H9 (cell line): ENCODE data around the gene USP9X. TPM values are rescaled to one million over a fixed set of nuclear protein-coding genes. Genes with fewer than 3 reads are reported as not detected.

Experiments
- DNase-seq: peaks from one replicate; pipeline ENCODE4 v3.0.0-alpha.2; 2017
- H2AFZ ChIP-seq: one replicate; pipeline ENCODE4 v1.6.1; 2013; ENCODE audit warnings: mild to moderate bottlenecking, low read length, control low read depth, moderate library complexity
- H2AK5ac ChIP-seq: 2 replicates; pipeline ENCODE4 v1.6.1; 2013; ENCODE audit warnings: low read length, control low read depth, mixed read lengths; ENCODE audit not compliant: insufficient read length
- H2BK120ac ChIP-seq: one replicate; pipeline ENCODE4 v1.6.1; 2013; ENCODE audit warnings: low read depth, mild to moderate bottlenecking, low read length, control low read depth, inconsistent platforms; ENCODE audit not compliant: poor library complexity, severe bottlenecking
- H2BK12ac ChIP-seq: 2 replicates; pipeline ENCODE4 v1.6.1; 2013; ENCODE audit warnings: low read length, control low read depth, mixed read lengths, low read depth; ENCODE audit not compliant: insufficient read length
- H2BK15ac ChIP-seq: 2 replicates; pipeline ENCODE4 v1.6.1; 2013; ENCODE audit warnings: low read depth, low read length, control low read depth
- H2BK20ac ChIP-seq: one replicate; pipeline ENCODE4 v1.6.1; 2013; ENCODE audit warnings: low read depth, mild to moderate bottlenecking, low read length, control low read depth, inconsistent platforms; ENCODE audit not compliant: poor library complexity, severe bottlenecking
- H2BK5ac ChIP-seq: 2 replicates; pipeline ENCODE4 v1.6.1; 2013; ENCODE audit warnings: low read length, control low read depth, mixed read lengths; ENCODE audit not compliant: insufficient read length
- H3K14ac ChIP-seq: 2 replicates; pipeline ENCODE4 v1.6.1; 2013; ENCODE audit warnings: low read length, control low read depth; ENCODE audit not compliant: insufficient read depth
- H3K18ac ChIP-seq: 2 replicates; pipeline ENCODE4 v1.6.1; 2013; ENCODE audit warnings: low read depth, mild to moderate bottlenecking, mixed read lengths, low read length, control low read depth; ENCODE audit not compliant: insufficient read length
- H3K23ac ChIP-seq: 2 replicates; pipeline ENCODE4 v1.6.1; 2013; ENCODE audit warnings: low read length, control low read depth, mixed read lengths, low read depth; ENCODE audit not compliant: insufficient read length
- H3K23me2 ChIP-seq: 2 replicates; pipeline ENCODE4 v1.6.1; 2013; ENCODE audit warnings: low read depth, mild to moderate bottlenecking, mixed read lengths, low read length, control low read depth; ENCODE audit not compliant: insufficient read length, poor library complexity, severe bottlenecking
- H3K27ac ChIP-seq: 2 replicates; pipeline ENCODE4 v1.5.1; 2013; ENCODE audit warnings: low read length, control low read depth, mixed read lengths, low read depth; ENCODE audit not compliant: insufficient read length
- H3K27me3 ChIP-seq: 2 replicates; pipeline ENCODE4 v1.6.1; 2013; ENCODE audit warnings: low read length, control low read depth, inconsistent platforms; ENCODE audit not compliant: insufficient read depth
- H3K4ac ChIP-seq: 2 replicates; pipeline ENCODE4 v1.6.1; 2013; ENCODE audit warnings: low read depth, mild to moderate bottlenecking, control low read depth, inconsistent platforms, low read length, moderate library complexity
- H3K4me1 ChIP-seq: 2 replicates; pipeline ENCODE4 v1.6.1; 2013; ENCODE audit warnings: low read length, control low read depth, inconsistent platforms; ENCODE audit not compliant: insufficient read depth
- H3K4me2 ChIP-seq: 2 replicates; pipeline ENCODE4 v1.6.1; 2013; ENCODE audit warnings: low read length, control low read depth, mixed read lengths; ENCODE audit not compliant: insufficient read length, insufficient read depth
- H3K56ac ChIP-seq: 2 replicates; pipeline ENCODE4 v1.6.1; 2013; ENCODE audit warnings: low read depth, mild to moderate bottlenecking, mixed read lengths, low read length, control low read depth; ENCODE audit not compliant: insufficient read length
- H3K79me1 ChIP-seq: 2 replicates; pipeline ENCODE4 v1.6.1; 2013; ENCODE audit warnings: low read depth, mild to moderate bottlenecking, moderate library complexity, low read length, control low read depth, inconsistent platforms; ENCODE audit not compliant: insufficient read depth, poor library complexity, severe bottlenecking
- H3K79me2 ChIP-seq: 2 replicates; pipeline ENCODE4 v1.6.1; 2013; ENCODE audit warnings: low read length, control low read depth, inconsistent platforms; ENCODE audit not compliant: insufficient read depth
- H3K9ac ChIP-seq: 2 replicates; pipeline ENCODE4 v1.6.1; 2013; ENCODE audit warnings: low read length, control low read depth, mixed read lengths; ENCODE audit not compliant: insufficient read length; ENCODE audit errors: extremely low read depth
- H3K9me3 ChIP-seq: one replicate; pipeline ENCODE4 v1.6.1; 2013; ENCODE audit warnings: low read depth, low read length, inconsistent platforms; ENCODE audit not compliant: control insufficient read depth
- H3T11ph ChIP-seq: one replicate; pipeline ENCODE4 v1.6.1; 2013; ENCODE audit warnings: mild to moderate bottlenecking, low read length, control low read depth, inconsistent platforms
- H4K20me1 ChIP-seq: one replicate; pipeline ENCODE4 v1.6.1; 2013; ENCODE audit not compliant: control insufficient read depth, insufficient read length, insufficient read depth
- H4K5ac ChIP-seq: 2 replicates; pipeline ENCODE4 v1.6.1; 2013; ENCODE audit warnings: low read depth, mild to moderate bottlenecking, mixed read lengths, low read length, control low read depth; ENCODE audit not compliant: insufficient read length
- H4K8ac ChIP-seq: replicated peaks from 2 replicates; pipeline ENCODE4 v1.6.1; 2013; ENCODE audit warnings: low read length, control low read depth, mixed read lengths, low read depth; ENCODE audit not compliant: insufficient read length
- H4K91ac ChIP-seq: 2 replicates; pipeline ENCODE4 v1.6.1; 2013; ENCODE audit warnings: low read depth, mild to moderate bottlenecking, moderate library complexity, mixed read lengths, low read length, control low read depth; ENCODE audit not compliant: insufficient read length
- H3K27ac Mint-ChIP-seq, 3 experiments: 2 replicates in 2 of 3; 3 replicates in 1 of 3; pipeline ENCODE4 v1.8.0; 2020 to 2021; ENCODE audit warnings: mixed read lengths in 3 of 3, mild to moderate bottlenecking in 1 of 3, moderate library complexity in 1 of 3
- H3K27me3 Mint-ChIP-seq: 2 replicates; pipeline ENCODE4 v1.8.0; 2021; ENCODE audit warnings: low read depth, mild to moderate bottlenecking, moderate library complexity, mixed read lengths
- H3K36me3 Mint-ChIP-seq, 3 experiments: 2 replicates in 2 of 3; 3 replicates in 1 of 3; pipeline ENCODE4 v1.8.0; 2020 to 2021; ENCODE audit warnings: low read depth in 3 of 3, mixed read lengths in 3 of 3; ENCODE audit not compliant: insufficient read depth in 1 of 3
- H3K4me1 Mint-ChIP-seq, 2 experiments: 2 replicates each; pipeline ENCODE4 v1.8.0; 2020; ENCODE audit warnings: mixed read lengths in 2 of 2
- H3K4me3 Mint-ChIP-seq, 2 experiments: 2 replicates in 1 of 2; 3 replicates in 1 of 2; pipeline ENCODE4 v1.8.0; 2020 to 2021; ENCODE audit warnings: mild to moderate bottlenecking in 2 of 2, mixed read lengths in 2 of 2, moderate library complexity in 1 of 2
- H3K9me3 Mint-ChIP-seq, 2 experiments: 2 replicates in 1 of 2; 3 replicates in 1 of 2; pipeline ENCODE4 v1.8.0; 2020; ENCODE audit warnings: mild to moderate bottlenecking in 2 of 2, mixed read lengths in 2 of 2, moderate library complexity in 1 of 2
- CTCF ChIP-seq: fragments of 200-600 bp; sonication (generic); conservative IDR thresholded peaks from 3 replicates; pipeline ENCODE4 v1.8.0; 2021; ENCODE audit warnings: antibody characterized with exemption, mild to moderate bottlenecking
- WGBS: extraction: QIAGEN DNeasy Blood & Tissue Kit; methylation state at CpG from one replicate; pipeline ENCODE4 v1.1.7; 2013; ENCODE audit warnings: missing lambda C conversion rate, low lambda C conversion rate, mixed read lengths; ENCODE audit not compliant: insufficient read length; ENCODE audit errors: extremely low coverage; 5-methylcytosine and 5-hydroxymethylcytosine counted together
- total RNA-seq: library from RNA; stranded (reverse); gene quantifications from 2 replicates; pipeline ENCODE4 v1.2.1, GENCODE V29; 2021

USP9X gene
- total RNA-seq, 1 experiment from 2014 or later = 284 TPM

DNA sequence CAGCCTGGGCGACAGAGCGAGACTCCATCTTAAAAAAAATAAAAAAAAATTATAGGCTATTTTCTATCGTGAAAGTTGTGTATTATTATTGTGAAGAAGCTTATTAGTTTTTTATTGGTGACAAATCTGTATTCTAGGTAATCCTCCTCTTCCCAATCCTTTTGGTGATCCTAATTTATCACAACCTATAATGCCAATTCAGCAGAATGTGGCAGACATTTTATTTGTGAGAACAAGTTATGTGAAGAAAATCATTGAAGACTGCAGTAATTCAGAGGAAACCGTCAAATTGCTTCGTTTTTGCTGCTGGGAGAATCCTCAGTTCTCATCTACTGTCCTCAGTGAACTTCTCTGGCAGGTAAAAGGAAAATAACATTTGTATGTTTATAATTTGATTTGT lies 139.4 kb downstream of the USP9X start:
- no peak overlapping the region for H2BK15ac ChIP-seq
- H2BK5ac ChIP-seq = no peak overlapping the region
- no peak overlapping the region for H2BK20ac ChIP-seq
- H3K23ac ChIP-seq = no peak overlapping the region
- H4K20me1 ChIP-seq = no peaks in the 10 kb centered on the region
- no peaks in the 10 kb centered on the region for H3K79me1 ChIP-seq
- no peak overlapping the region for H4K91ac ChIP-seq
- no peak overlapping the region for H3K4ac ChIP-seq
- H3K27ac Mint-ChIP-seq = no peak overlapping the region
- no peak overlapping the region for H2BK12ac ChIP-seq
- H3K4me2 ChIP-seq = no peak overlapping the region
- H3K4me1 Mint-ChIP-seq = no peaks in the 10 kb centered on the region
- H2AFZ ChIP-seq = no peak overlapping the region
- peaks cover 55 to 84% (median 83%) of the 10 kb centered on the region in 3 experiments for H3K36me3 Mint-ChIP-seq
- DNase-seq = no peak
- H3T11ph ChIP-seq = no peak overlapping the region
- H3K9ac ChIP-seq = no peak overlapping the region
- no peaks in the 10 kb centered on the region for H3K27me3 ChIP-seq
- H3K27ac ChIP-seq = no peak overlapping the region
- no peak overlapping the region for H4K5ac ChIP-seq
- H3K56ac ChIP-seq = no peak overlapping the region
- TF ChIP-seq CTCF = no peak
- no peaks in the 10 kb centered on the region for H3K9me3 ChIP-seq
- no peak overlapping the region for H2BK120ac ChIP-seq
- no peaks in the 10 kb centered on the region for H3K4me1 ChIP-seq
- H3K9me3 Mint-ChIP-seq = peaks cover 56 to 60% of the 10 kb centered on the region in 2 experiments
- H4K8ac ChIP-seq = no peak overlapping the region
- H3K27me3 Mint-ChIP-seq = no peaks in the 10 kb centered on the region
- H3K14ac ChIP-seq = no peak overlapping the region
- no peaks in the 10 kb centered on the region for H3K23me2 ChIP-seq
- no peak overlapping the region for H3K4me3 Mint-ChIP-seq
- H2AK5ac ChIP-seq = no peak overlapping the region
- no CpG with 5 or more reads among the region's 5 CpGs for WGBS
- H3K18ac ChIP-seq = no peak overlapping the region
- no peaks in the 10 kb centered on the region for H3K79me2 ChIP-seq
